Measurements from ENCODE around the gene DGKZ.
"Not testable (repeated sequence)": the region's sequence is repeated elsewhere in the genome, so short reads cannot be mapped to it uniquely, and the experiment has no call there.

DGKZ gene, protein sequence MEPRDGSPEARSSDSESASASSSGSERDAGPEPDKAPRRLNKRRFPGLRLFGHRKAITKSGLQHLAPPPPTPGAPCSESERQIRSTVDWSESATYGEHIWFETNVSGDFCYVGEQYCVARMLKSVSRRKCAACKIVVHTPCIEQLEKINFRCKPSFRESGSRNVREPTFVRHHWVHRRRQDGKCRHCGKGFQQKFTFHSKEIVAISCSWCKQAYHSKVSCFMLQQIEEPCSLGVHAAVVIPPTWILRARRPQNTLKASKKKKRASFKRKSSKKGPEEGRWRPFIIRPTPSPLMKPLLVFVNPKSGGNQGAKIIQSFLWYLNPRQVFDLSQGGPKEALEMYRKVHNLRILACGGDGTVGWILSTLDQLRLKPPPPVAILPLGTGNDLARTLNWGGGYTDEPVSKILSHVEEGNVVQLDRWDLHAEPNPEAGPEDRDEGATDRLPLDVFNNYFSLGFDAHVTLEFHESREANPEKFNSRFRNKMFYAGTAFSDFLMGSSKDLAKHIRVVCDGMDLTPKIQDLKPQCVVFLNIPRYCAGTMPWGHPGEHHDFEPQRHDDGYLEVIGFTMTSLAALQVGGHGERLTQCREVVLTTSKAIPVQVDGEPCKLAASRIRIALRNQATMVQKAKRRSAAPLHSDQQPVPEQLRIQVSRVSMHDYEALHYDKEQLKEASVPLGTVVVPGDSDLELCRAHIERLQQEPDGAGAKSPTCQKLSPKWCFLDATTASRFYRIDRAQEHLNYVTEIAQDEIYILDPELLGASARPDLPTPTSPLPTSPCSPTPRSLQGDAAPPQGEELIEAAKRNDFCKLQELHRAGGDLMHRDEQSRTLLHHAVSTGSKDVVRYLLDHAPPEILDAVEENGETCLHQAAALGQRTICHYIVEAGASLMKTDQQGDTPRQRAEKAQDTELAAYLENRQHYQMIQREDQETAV

DNA sequence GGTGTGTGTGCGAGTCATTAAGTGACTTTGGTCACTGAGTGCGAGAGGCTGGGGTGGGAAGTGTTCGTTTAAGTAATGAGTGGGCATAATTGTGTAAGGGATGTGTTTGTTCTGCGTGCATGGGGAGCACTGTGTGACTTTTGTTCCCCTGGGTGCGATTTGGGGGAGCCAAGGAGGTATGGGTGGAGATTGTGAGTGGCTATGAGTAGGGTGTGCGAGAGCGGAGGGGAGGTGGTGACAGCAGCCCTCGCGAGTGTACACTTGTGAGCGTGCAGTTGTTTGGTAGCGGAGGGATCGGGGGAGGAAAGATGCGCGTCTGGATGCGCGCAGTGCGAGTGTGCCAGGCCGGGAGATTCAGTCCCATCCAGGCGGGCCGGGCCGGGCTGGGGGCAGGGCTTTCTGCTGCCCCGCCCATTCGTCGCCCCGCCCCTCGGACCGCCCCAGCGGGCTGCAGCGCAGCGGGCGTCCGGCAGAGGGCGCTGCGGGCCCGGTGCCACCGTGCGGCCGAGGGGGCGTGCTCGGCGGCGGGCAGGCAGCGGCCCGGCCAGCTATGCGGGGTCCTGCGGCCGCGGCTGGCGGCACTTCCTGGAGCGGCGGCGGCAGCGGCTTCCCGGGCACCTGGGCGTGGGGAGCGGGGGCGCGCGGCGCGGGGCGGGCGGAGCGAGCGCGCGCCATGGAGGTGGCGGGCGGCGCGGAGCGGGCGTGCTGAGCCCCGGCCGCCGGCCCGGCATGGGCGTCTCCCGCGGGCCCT lies at the start of gene DGKZ:
DGKZ (plus strand) TSS at position 578 of the 751 bp plus-strand sequence. CDS start 197 bp downstream, outside the sequence.
- DNase-seq (ENCODE audit: low spot score), result peak; percentile 89

DNA sequence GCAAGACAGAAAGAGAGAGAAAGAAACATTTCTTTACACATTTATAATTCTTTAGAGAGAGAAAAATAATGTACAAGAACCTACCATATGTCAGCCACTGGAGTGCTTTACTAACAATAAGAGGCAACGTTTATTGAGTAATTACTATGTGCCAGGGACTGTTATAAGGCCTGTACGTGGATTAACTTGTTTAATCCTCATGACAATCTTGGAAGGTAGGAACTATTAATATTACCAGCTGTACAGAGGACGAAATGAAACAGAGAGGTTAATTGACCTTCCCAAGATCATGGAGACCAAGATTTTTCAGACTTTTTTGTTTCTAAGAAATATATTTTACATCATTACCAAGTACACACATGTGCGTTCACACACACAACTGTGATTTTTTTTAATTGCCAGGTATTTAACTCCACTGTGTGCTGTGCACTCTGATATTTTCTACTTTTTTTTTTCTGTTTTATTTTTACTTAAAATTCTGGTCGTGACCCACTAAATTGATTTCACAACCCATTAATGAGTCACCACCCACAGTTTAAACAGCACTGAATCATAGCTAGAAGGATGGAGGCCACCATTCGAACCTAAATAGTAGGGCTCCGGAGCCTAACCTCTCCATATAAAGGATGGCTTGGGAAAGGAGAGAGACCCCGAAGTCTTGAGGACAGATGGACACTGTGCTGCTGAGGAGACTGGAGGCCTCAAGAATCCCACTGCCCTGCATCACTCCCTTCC lies 48.4 kb upstream of the DGKZ start:
- DNase-seq (ENCODE audit: low spot score), result peak; percentile 53

DNA sequence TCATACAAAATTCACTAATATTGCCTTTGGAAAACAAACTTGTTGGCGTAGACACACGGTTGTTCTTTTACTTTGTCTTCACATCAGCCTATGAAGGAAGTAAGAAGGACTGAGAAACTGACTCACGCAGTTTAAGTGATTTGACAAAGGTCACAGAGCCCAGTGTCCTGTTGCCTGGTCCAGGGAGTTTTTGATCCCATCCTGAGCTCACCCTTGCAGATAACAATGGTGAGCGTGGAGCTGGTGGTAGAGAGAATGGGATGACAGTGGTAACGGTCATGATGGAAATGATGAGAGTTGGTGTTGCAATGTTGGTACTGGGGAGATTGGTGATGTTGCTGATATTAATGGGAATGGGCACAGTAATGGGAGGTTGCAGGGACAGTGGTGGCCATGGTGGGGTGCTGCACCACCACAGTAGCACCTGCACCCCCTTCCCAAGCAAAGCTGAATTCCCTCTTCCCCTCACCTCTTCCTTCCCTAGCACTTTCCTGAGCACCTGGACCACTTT lies 47.8 kb upstream of the DGKZ start:
- DNase-seq (ENCODE audit: low spot score), result no peak

DNA sequence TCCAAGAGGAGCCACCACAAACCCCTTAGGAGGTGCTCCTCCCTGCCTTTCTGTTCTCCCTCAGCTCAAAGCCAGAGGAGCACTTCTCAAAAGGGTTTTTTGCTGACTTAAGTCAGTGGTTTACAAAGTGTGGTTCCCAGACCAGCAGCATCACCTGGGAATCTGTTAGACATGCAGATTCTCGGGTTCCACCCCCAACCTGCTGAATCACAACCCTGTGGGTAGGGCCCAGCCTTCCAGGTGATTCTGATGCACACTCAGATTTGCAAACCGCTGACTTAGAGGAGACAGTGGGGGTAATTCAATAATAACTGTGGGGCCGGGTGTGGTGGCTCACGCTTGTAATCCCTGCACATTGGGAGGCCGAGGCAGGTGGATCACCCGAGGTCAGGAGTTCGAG lies 47.0 kb upstream of the DGKZ start:
- DNase-seq (ENCODE audit: low spot score), result no peak

DNA sequence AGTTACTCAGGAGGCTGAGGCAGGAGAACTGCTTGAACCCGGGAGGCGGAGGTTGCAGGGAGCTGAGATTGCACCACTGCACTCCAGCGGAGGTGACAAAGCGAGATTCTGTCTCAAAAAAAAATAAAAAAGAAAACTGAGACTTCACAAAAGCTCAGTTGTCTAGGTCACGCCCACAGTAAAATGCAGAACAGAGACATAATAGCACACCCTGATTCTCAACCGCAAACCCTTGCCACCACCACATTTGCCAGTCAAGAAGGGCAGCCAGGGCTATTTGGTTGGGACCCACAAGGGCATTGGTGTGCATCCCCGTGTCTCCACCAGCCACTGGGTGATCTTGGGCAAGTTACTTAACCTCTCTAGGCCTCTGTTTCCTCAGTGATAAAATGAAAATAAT lies 44.4 kb upstream of the DGKZ start:
- DNase-seq (ENCODE audit: low spot score), result no peak

DNA sequence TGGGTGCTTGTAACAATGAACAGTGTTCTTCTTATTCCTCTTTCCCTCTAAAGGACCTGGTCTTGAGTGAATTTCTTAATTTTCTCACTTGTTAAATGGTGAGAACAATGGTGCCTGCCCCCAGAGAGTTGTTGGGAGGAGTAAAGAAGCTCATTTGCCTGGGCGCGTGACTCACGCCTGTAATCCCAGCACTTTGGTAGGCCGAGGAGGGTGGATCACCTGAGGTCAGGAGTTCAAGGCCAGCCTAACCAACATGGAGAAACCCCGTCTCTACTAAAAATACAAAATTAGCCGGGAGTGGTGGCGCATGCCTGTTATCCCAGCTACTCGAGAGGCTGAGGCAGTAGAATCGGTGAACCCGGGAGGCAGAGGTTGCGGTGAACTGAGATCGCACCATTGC lies 43.2 kb upstream of the DGKZ start:
- not testable (repeated sequence) for DNase-seq (ENCODE audit: low spot score)

DNA sequence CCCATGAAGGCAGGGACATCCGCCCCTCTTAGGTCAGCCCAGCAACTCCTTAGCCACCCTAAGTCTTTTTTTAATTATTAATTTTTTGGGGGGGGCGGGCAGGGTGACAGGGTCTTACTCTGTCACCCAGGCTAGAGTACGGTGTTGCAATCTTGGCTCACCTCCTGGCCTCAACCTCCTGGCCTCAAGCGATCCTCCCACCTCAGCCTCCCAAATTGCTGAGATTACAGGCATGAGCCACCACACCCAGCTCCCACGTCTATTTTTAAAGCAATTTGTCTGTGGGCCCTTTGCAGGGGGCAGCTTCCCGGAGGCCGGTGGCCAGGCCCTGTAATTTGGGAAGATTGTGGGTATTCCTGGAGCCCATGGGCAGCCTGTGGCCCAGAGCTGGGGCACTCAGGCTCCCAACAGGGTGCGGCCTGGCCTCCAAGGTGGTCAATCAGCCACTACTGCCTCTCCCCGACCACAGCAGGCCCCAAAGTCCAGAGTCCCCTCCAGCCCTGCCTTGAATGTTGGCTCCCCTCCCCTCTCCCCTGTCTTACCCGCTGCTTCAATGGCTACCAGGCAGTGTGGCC lies 42.6 kb upstream of the DGKZ start:
- no peak for DNase-seq (ENCODE audit: low spot score)

DNA sequence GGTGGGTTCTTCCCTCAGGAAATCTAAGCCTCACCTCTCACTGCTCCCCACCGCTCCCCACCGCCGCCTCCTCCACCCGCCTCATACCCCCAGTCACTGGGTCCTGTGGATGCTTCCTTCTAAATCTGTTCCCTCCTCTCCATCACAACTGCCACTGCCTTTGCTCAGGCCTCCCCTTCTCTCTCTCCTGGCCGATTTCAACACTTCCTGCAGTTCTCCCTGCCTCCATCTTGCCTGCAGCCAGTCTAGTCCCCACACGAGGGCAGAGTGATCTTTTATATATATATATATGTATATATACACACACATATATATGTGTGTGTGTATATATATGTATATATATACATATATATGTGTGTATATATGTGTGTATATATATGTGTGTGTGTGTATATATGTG lies 42.0 kb upstream of the DGKZ start:
- peak; percentile 47 for DNase-seq (ENCODE audit: low spot score)

DNA sequence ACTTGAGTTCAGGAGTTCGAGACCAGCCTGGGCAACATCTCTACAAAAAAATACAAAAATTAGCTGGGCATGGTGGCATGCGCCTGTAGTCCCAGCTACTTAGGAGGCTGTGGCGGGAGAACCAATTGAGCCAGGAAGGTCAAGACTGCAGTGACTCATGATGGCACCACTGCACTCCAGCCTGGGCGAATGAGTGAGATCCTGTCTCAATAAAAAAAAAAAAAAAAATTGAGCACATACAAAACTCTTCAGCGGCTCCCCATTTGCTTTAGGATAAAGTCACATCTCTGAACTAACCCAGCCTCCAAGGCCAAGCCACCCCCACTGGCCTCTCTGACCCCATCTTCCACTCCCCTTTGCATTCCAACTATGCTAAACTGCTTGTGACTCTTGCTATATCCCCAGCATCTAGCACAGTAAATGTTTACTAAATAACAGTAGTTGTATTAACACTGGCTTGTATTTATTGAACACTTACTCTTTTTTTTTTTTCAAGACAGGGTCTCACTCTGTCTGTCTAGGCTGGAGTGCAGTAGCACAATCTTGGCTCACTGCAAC lies 40.9 kb upstream of the DGKZ start:
- DNase-seq (ENCODE audit: low spot score), result peak; percentile 49

DNA sequence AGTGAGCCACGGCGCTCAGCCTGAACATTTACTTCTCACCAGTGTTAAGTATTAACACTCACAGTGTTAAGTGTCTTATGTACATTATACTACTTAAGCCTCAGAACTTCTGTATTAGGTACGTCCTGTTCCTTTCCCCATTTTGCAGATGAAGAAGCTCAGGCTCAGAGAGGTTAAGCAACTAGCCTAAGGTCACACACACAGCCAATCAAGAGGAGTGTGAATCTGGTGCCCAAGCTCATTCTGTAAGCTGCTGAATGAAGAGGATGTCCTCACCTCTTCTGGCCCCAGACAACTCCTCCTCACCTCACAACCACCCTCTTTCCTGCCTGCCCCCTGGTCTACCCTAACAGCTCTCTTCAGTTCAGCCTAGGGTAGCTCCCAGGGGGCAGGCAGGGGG lies 39.9 kb upstream of the DGKZ start:
- DNase-seq (ENCODE audit: low spot score), result no peak

DNA sequence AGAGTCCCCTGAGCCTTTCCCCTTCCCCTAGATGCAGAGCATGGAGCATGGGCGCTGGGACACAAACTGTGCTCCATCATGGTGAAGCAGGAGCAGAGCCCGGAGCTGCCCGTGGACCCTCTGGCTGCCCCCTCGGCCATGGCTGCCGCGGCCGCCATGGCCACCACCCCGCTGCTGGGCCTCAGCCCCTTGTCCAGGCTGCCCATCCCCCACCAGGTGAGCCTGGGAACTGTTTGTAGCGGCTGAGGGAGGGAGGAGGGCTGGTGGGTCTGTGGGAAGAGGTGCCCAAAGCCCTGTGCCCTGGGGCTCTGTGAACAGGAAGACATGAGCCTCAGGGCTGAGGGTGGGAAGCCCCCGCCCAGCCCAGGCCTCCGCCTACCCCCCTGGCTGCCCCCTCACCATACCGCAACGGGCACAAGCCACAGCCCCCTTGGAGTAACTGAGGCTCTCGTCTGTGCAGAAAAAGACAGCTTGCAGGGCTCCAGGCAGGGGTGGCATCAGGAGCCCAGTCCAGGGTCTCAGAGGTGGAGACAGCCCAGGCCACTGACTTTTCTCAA lies 39.4 kb upstream of the DGKZ start:
- no peak for DNase-seq (ENCODE audit: low spot score)

DNA sequence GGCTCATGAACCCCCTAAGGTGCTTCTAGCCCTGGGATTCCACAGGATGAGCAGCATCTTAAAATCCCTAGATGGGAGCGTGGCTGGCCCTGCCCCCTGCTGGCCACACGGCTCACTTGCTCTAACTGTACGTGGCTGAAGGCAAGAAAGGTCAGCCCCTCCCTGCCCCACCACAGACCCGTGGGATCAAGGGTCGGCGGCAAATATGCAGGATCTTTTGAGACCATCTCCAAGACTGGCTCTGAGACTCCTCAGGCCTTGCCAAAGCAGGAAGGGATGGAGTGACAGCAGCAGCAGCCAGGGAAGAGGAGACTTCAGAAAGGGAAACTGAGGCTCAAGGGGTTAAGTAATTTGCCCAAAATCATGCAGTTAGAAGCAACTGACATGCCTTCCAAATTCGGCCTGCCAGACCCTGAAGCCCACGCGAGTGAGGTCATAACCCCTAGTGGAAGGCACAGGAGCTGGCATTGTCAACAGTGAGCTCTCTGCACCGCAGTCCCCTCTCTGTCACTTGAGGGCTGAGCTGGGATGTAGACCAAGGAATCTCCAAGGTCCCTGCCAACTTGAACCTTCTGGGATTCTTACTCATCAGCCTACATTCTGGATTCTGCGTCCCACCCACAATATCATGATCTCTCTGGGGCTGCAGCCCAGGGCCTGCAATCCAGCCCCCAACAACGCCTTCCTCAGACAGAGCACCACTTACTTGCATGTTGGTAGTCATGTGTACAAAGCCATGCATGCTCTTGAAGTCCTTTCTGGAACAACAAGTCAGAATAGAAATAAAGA lies 38.4 kb upstream of the DGKZ start:
- peak; percentile 64 for DNase-seq (ENCODE audit: low spot score)

DNA sequence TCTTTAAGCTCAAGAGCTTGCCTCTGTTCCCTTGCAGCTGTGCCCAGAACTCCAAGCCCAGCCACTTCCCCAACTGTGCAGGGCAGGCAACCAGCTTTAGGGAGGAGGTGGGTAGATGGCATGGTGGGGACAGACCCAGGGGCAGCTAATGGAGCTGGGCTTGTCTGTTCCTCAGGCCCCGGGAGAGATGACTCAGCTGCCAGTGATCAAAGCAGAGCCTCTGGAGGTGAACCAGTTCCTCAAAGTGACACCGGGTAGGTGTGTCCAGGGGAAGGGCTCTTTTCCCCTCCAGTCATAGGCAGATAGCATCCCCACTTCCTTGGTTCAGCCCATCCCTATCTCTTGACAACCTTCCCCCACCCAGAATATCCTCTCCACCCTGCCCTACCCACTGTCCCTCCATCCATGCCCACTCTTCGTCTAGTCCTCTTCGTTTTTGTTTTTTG lies 37.4 kb upstream of the DGKZ start:
- no peak for DNase-seq (ENCODE audit: low spot score)

DNA sequence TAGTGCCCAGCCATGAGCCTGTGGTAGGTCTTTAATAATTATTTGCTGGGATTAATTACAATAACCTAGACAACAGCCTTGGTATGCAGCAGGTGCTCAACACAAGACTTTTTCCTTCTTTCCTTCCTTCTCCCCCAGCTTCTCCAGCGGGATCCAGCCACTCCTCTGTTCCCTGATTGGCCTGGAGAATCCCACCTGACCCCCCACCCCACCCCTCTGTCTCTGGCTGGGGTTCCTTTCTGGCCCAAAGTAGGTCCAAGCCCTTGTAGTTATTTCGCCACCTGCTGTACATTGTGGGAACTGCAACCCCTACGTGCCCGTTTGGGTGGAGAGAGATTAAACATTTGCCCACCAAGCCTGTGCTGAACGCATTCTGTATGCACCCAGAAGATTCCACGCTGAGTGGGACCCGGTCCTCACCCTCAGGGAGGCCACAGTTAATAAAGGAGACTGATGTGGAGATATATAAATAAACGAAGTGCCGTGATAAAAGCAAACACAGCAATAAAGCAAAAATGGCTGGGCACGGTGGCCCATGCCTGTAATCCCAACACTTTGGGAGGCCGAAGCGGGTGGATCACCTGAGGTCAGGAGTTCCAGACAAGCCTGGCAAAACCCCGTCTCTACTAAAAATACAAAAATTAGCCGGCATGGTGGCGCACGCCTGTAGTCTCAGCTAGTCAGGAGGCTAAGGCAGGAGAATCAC lies 32.1 kb upstream of the DGKZ start:
- DNase-seq (ENCODE audit: low spot score), result peak; percentile 72

DNA sequence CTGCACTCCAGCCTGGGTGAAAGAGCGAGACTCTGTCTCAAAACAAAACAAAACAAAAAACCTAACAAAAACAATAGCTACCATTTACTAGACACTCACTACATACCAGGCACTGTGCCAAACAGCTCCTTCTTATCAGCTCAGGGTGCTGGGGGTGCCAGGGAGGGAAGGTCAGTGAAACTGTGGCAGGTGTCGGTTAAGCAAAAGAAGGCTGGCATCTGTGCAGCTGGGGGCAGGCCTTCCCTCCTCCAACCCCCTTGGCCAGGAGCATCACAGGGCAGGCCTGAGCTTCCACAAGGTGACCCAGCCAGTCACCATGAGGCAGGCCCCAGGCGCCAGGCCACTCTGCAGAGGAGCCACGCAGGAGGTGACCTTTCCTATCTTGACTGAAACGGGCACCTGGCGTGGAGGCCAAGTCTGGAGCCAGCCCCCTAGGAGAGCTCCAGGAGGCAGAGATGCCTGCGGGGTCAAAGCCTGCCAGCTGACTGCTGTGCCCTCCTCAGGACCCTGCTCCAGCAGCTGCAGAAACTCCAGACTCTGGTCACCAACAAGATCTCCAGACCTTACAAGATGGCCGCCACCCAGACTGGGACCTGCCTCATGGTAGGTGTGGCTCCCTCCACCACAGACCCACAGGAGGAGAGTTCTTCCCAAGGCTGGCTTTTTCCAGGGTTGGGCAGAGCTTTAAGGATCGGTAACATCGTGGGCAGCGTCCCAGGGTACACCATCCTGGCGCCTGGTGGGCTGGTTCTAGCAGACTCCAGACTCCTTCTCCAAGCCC lies 31.3 kb upstream of the DGKZ start:
- DNase-seq (ENCODE audit: low spot score), result no peak

DNA sequence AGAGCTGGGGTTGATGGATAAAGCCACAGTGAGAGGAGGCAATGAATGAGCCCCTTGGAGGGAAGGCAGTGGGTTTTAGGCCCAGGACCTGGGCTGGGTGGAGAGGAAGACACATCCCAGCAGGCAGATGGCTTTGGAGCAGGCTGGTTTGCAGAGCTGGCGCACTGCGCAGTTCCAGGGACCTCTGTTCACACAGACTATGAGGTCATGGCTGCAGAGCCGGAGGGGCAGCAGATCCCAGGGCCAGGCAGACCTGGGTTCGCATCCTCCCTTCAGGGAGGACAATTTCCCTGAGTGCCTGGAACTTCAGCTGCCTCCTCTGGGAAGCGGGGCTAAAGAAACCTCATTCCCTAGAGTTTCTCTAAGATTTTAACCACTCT lies 28.2 kb upstream of the DGKZ start:
- no peak for DNase-seq (ENCODE audit: low spot score)

DNA sequence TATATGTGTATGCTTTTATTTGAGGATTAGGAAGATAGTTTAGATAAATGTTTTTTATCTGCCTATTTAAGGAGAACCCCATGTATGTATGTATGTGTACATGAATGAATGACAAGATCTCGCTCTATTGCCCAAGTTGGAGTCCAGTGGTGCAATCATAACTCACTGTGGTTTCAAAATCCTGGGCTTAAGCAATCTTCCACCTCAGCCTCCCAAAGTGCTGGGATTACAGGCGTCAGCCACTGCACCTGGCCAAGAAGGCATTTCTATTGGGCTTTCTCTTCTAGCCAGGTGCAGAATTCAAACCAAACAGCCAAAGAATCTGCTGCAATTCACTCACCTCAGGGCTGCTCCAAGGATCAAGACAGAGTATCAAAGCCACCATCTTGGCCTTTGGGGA lies 25.5 kb upstream of the DGKZ start:
- no peak for DNase-seq (ENCODE audit: low spot score)

DNA sequence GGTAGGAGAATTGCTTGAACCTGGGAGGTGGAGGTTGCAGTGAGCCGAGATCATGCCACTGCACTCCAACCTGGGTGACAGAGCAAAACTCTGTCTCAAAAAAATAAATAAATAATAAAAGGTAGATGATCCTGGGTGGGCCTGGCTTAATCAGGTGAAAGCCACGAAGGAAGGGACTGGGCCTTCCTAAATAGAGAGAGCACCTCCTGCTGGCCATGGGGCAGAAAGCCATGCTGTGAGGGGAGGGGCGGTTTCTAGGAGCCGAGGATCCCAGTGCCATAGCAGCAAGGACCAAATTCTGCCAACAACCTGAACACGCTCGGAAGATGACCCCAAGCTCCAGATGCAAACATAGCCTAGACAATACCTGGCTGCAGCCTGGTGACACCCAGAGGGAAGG lies 24.5 kb upstream of the DGKZ start:
- no peak for DNase-seq (ENCODE audit: low spot score)

Measured in RKO (cell line).